Pancreas (tissue), 10 donors: ENCODE measurements around the gene IQGAP2. TPM values are rescaled to one million over a fixed set of nuclear protein-coding genes. Genes with fewer than 3 reads are reported as not detected.

Experiments
- ATAC-seq, 4 donors: fragments of 200-7000 bp; cut with Tn5 transposase; one replicate each; pipeline versions ENCODE4 v1.8.0 to v1.9.1; 2020; ENCODE audit warnings: mild to moderate bottlenecking in 4 of 4, moderate library complexity in 4 of 4
- DNase-seq, 6 donors: peaks; one replicate each; pipeline ENCODE4 v3.0.0-alpha.2; 2020
- FAIRE-seq: peaks from 2 replicates; lab custom pipeline; 2012; peaks lifted over from hg19 to GRCh38; lab: Jason Lieb, UNC
- H3K27ac ChIP-seq, 4 donors: fragments of 200-600 bp; sonication (generic); 1 replicate in 3 of 4; 2 replicates in 1 of 4; pipeline versions ENCODE4 v1.5.0 to v1.8.0; 2020
- H3K27me3 ChIP-seq, 4 donors: fragments of 200-600 bp; one replicate each; pipeline ENCODE4 v1.8.0; 2021
- H3K36me3 ChIP-seq, 3 donors: fragments of 200-600 bp; sonication (generic) in 1 of 3; one replicate each; pipeline versions ENCODE4 v1.5.0 to v1.8.0; 2020 to 2021
- H3K4me1 ChIP-seq, 3 donors: fragments of 200-600 bp; one replicate each; pipeline ENCODE4 v1.8.0; 2021
- H3K4me3 ChIP-seq, 4 donors: fragments of 200-600 bp; sonication (generic) in 2 of 4; one replicate each; pipeline versions ENCODE4 v1.5.0 to v1.8.0; 2020 to 2021
- H3K9me3 ChIP-seq, 4 donors: fragments of 200-600 bp; one replicate each; pipeline ENCODE4 v1.8.0; 2021
- CTCF ChIP-seq, 4 donors: fragments of 200-600 bp; sonication (generic) in 3 of 4; IDR thresholded peaks; one replicate each; pipeline versions ENCODE4 v1.5.0 to v1.8.0; 2021; ENCODE audit warnings: antibody characterized with exemption in 4 of 4
- WGBS, 2 donors: extraction: QIAGEN DNeasy Blood & Tissue Kit; methylation state at CpG; one replicate each; pipeline ENCODE4 v1.1.7; 2013; 5-methylcytosine and 5-hydroxymethylcytosine counted together
- intact Hi-C, 3 donors: fragments of 100-400 bp; cut with DNase I; formaldehyde crosslinking; loops; one replicate each; pipeline versions ENCODE4 v1.11.1 to v1.14.2; 2022
- polyA plus RNA-seq, 2 donors: library from polyadenylated mRNA; stranded (reverse); fragments of 200-250 nt; gene quantifications; one replicate each; pipeline ENCODE4 v1.2.3, GENCODE V29; 2013
- total RNA-seq, 6 donors: library from RNA; stranded (reverse); fragmentation: NEBNext Ultra II Directional in 4 of 6; extraction: Animal tissue kit (Norgen Biotek cat#: 25700) in 4 of 6; gene quantifications; one replicate each; pipeline versions ENCODE4 v1.2.1 to v1.2.4, GENCODE V29; 2021 to 2023
- donor health status: healthy with polysubstance abuse.
- donor health status: DM: no; HTN: no; CAD: no; lungs with moderate emphysema.
- donor health status: DM: no; HTN: no; CAD: no.
- donor health status: control.
- donor health status: control.
- donor health status: Bipolar disorder and iron deficiency.
- donor health status: DM: yes; HTN: yes; CAD: no.
- donor health status: DM: no; HTN: no; CAD: no.
- donor health status: DM: no; HTN: no; CAD: no.
- donor health status: DM: yes; HTN: yes; CAD: no.

The IQGAP2 gene
- total and polyA plus RNA-seq, 8 donors = 14.4 to 54.0 (median 35.2) TPM

GRCh38 chr5:76582230-76583162 lies 179.4 kb downstream of the IQGAP2 start:
- no peak for FAIRE-seq
- no peak for DNase-seq
- ATAC-seq = peak; percentile 69 to 84 (median 74)
- Histone ChIP-seq H3K4me1 (peaks cover 25 to 27% (median 27%) of the 10 kb centered on the region in 3 donors), H3K27me3 (no peaks in the 10 kb centered on the region), H3K36me3 (no peaks in the 10 kb centered on the region), H3K27ac (peak overlapping the region in 3 of 4 donors; percentile 35 to 69 (median 67)), H3K4me3 (no peak overlapping the region), H3K9me3 (no peaks in the 10 kb centered on the region)
- TF ChIP-seq CTCF (IDR thresholded peaks at IDR 0.05) = no peak
- 34 to 42% methylated on average over 6 of the region's 6 CpGs for WGBS, 2 donors
- intact Hi-C loops = no loop called here

GRCh38 chr5:76583163-76584047 lies 180.3 kb downstream of the IQGAP2 start:
- Histone ChIP-seq H3K27ac (peak overlapping the region in 3 of 4 donors; percentile 35 to 69 (median 67)), H3K9me3 (no peaks in the 10 kb centered on the region), H3K4me1 (peaks cover 25 to 27% (median 27%) of the 10 kb centered on the region in 3 donors), H3K36me3 (no peaks in the 10 kb centered on the region), H3K27me3 (no peaks in the 10 kb centered on the region), H3K4me3 (no peak overlapping the region)
- WGBS, 2 donors = 40 to 41% methylated on average over 7 of the region's 7 CpGs
- DNase-seq (no peak), FAIRE-seq (peak; percentile 94), ATAC-seq (peak; percentile 78 to 84 (median 82))
- peak in 2 of 4 donors; percentile 9 to 16 for TF ChIP-seq CTCF (IDR thresholded peaks at IDR 0.05)
- intact Hi-C loops = no loop called here

- no peak for TF ChIP-seq CTCF (IDR thresholded peaks at IDR 0.05)
- Histone ChIP-seq H3K4me3 (no peak overlapping the region), H3K36me3 (peaks cover 0 to 9% (median 0%) of the 10 kb centered on the region in 3 donors), H3K27ac (no peak overlapping the region), H3K4me1 (peaks cover 23 to 27% (median 24%) of the 10 kb centered on the region in 3 donors), H3K27me3 (no peaks in the 10 kb centered on the region), H3K9me3 (no peaks in the 10 kb centered on the region)
- FAIRE-seq (no peak), DNase-seq (no peak), ATAC-seq (no peak)
- intact Hi-C loops = no loop called here
- 88 to 92% methylated on average over 3 of the region's 3 CpGs for WGBS, 2 donors
These were observed 182.7 kb downstream of the IQGAP2 start for GRCh38 chr5:76585783-76586217.

GRCh38 chr5:76586531-76586930 lies 183.4 kb downstream of the IQGAP2 start:
- Histone ChIP-seq H3K36me3 (peaks cover 0 to 16% (median 0%) of the 10 kb centered on the region in 3 donors), H3K9me3 (no peaks in the 10 kb centered on the region), H3K27ac (no peak overlapping the region), H3K4me3 (no peak overlapping the region), H3K27me3 (no peaks in the 10 kb centered on the region), H3K4me1 (peaks cover 16 to 21% (median 17%) of the 10 kb centered on the region in 3 donors)
- intact Hi-C loops = no loop called here
- DNase-seq = no peak
- 88 to 90% methylated on average over 4 of the region's 4 CpGs for WGBS, 2 donors
- ATAC-seq = no peak
- FAIRE-seq = no peak
- no peak for TF ChIP-seq CTCF (IDR thresholded peaks at IDR 0.05)
